HepG2 (cell line): ENCODE measurements around the gene SLC25A33. TPM values are rescaled to one million over a fixed set of nuclear protein-coding genes. Genes with fewer than 3 reads are reported as not detected.

ENCODE experiments used
- ATAC-seq: fragments of 200-7000 bp; cut with Tn5 transposase; 3 replicates; pipeline ENCODE4 v1.9.1; 2020; ENCODE audit warnings: mild to moderate bottlenecking, moderate library complexity
- Bru-seq: library from RNA; stranded (reverse); fragments of 400-500 nt; gene quantifications from one replicate; lab custom pipeline; 2021; lab: Mats Ljungman, UMichigan
- BruChase-seq, 2 experiments: library from RNA; stranded (reverse); fragments of 400-500 nt; gene quantifications; one replicate each; lab custom pipeline; 2021; lab: Mats Ljungman, UMichigan
- BruUV-seq: library from RNA; stranded (reverse); fragments of 400-500 nt; replicated peaks from 2 replicates; lab custom pipeline; 2021; lab: Mats Ljungman, UMichigan
- CTCF ChIA-PET: fragments of 300-600 bp; formaldehyde crosslinking; extraction: SDS; loops from one replicate; lab custom pipeline; 2021; ENCODE audit warnings: low total read pairs, inconsistent platforms, low intra/inter-chr PET ratio; lab: Yijun Ruan, JAX
- POLR2A ChIA-PET: fragments of 350-600 bp; sonication (Branson Sonifier 250); formaldehyde crosslinking; loops from one replicate; lab custom pipeline; 2020; ENCODE audit warnings: antibody characterized with exemption, inconsistent platforms; lab: Yijun Ruan, JAX
- DNase-seq: peaks from one replicate; pipeline ENCODE4 v3.0.0-alpha.2; 2015; ENCODE audit warnings: low spot score
- FAIRE-seq: peaks from 3 replicates; lab custom pipeline; 2011; peaks lifted over from hg19 to GRCh38; lab: Jason Lieb, UNC
- H2AFZ ChIP-seq: one replicate; pipeline ENCODE4 v1.6.1; 2011; ENCODE audit warnings: low read length, inconsistent platforms
- H3K27ac ChIP-seq: fragments of 300-600 bp; 3 replicates; pipeline ENCODE4 v1.8.0; 2011; ENCODE audit warnings: mixed run types, mild to moderate bottlenecking, mixed read lengths, low read length, inconsistent platforms; ENCODE audit not compliant: insufficient read depth; ENCODE audit errors: extremely low read length
- H3K27me3 ChIP-seq, 2 experiments: fragments of 200-600 bp in 1 of 2; 2 replicates in 1 of 2; 3 replicates in 1 of 2; pipeline versions ENCODE4 v1.6.0 to v1.8.0; 2011; ENCODE audit warnings: low read length in 2 of 2, mild to moderate bottlenecking in 2 of 2, moderate library complexity in 2 of 2, inconsistent platforms in 1 of 2; ENCODE audit not compliant: insufficient read depth in 2 of 2, control insufficient read depth in 1 of 2
- H3K36me3 ChIP-seq, 2 experiments: fragments of 200-600 bp in 1 of 2; replicated peaks in 1 of 2; 2 replicates in 1 of 2; 3 replicates in 1 of 2; pipeline versions ENCODE4 v1.5.1 to v1.8.0; 2011; ENCODE audit warnings: low read length in 2 of 2, inconsistent platforms in 1 of 2; ENCODE audit not compliant: insufficient read depth in 2 of 2, control insufficient read depth in 1 of 2
- H3K4me1 ChIP-seq: 2 replicates; pipeline ENCODE4 v1.5.1; 2012; ENCODE audit warnings: low read length, inconsistent platforms; ENCODE audit not compliant: insufficient read depth
- H3K4me2 ChIP-seq: 2 replicates; pipeline ENCODE4 v1.6.0; 2011; ENCODE audit warnings: low read depth, low read length, inconsistent platforms
- H3K4me3 ChIP-seq, 3 experiments: fragments of 200-600 bp in 1 of 3; sonication (generic), shearing (Covaris generic) in 1 of 3; replicated peaks in 1 of 3; 2 replicates each; pipeline ENCODE4 v1.5.1; 2011 to 2016; ENCODE audit warnings: low read length in 3 of 3, inconsistent platforms in 2 of 3, low read depth in 2 of 3, mild to moderate bottlenecking in 2 of 3, control low read depth in 1 of 3, mixed read lengths in 1 of 3; ENCODE audit not compliant: insufficient read depth in 1 of 3
- H3K79me2 ChIP-seq: one replicate; pipeline ENCODE4 v1.6.1; 2011; ENCODE audit warnings: low read length, inconsistent platforms; ENCODE audit not compliant: insufficient read depth
- H3K9ac ChIP-seq: 2 replicates; pipeline ENCODE4 v1.6.0; 2011; ENCODE audit warnings: mild to moderate bottlenecking, low read depth, low read length, inconsistent platforms; ENCODE audit not compliant: insufficient read depth
- H3K9me3 ChIP-seq: 2 replicates; pipeline ENCODE4 v1.5.1; 2012; ENCODE audit warnings: mild to moderate bottlenecking, low read length
- H4K20me1 ChIP-seq: 2 replicates; pipeline ENCODE4 v1.6.0; 2011; ENCODE audit warnings: inconsistent platforms, mild to moderate bottlenecking, low read length, moderate library complexity; ENCODE audit not compliant: insufficient read depth
- ARNT2 ChIP-seq: sonication (generic); formaldehyde crosslinking; IDR thresholded peaks from 2 replicates; pipeline ENCODE4 v1.8.0; 2022; ENCODE audit warnings: mild to moderate bottlenecking, low read depth, missing genetic modification reagents, moderate library complexity
- EEA1 ChIP-seq: sonication (generic); formaldehyde crosslinking; IDR thresholded peaks from 2 replicates; pipeline ENCODE4 v1.5.1; 2020; ENCODE audit warnings: mild to moderate bottlenecking, missing genetic modification reagents, borderline replicate concordance
- FLYWCH1 ChIP-seq: sonication (generic); formaldehyde crosslinking; IDR thresholded peaks from 2 replicates; pipeline ENCODE4 v1.8.1; 2023; ENCODE audit warnings: mild to moderate bottlenecking, missing genetic modification reagents
- GATA4 ChIP-seq: sonication (generic); IDR thresholded peaks from 2 replicates; pipeline ENCODE4 v1.6.1; 2016; ENCODE audit warnings: antibody characterized with exemption, low read depth, borderline replicate concordance
- HNF4A ChIP-seq: sonication (generic); formaldehyde crosslinking; IDR thresholded peaks from 2 replicates; pipeline ENCODE4 v1.4.0; 2020; ENCODE audit warnings: missing genetic modification reagents
- HNRNPLL ChIP-seq: fragments of 200-400 bp; formaldehyde crosslinking; IDR thresholded peaks from 2 replicates; pipeline ENCODE4 v1.6.1; 2017; ENCODE audit warnings: mild to moderate bottlenecking, low read depth, low read length; ENCODE audit not compliant: poor library complexity, severe bottlenecking
- HOXA3 ChIP-seq: sonication (generic); formaldehyde crosslinking; IDR thresholded peaks from 2 replicates; pipeline ENCODE4 v1.5.0; 2020; ENCODE audit warnings: missing genetic modification reagents
- HOXA9 ChIP-seq: sonication (generic); formaldehyde crosslinking; IDR thresholded peaks from 2 replicates; pipeline ENCODE4 v1.8.1; 2022; ENCODE audit warnings: missing genetic modification reagents, mild to moderate bottlenecking, moderate library complexity, borderline replicate concordance
- IRX3 ChIP-seq: sonication (generic); formaldehyde crosslinking; IDR thresholded peaks from 2 replicates; pipeline ENCODE4 v1.8.1; 2023; ENCODE audit warnings: mild to moderate bottlenecking, low read depth, missing genetic modification reagents, borderline replicate concordance
- MAZ ChIP-seq, 2 experiments: sonication (generic) in 1 of 2; formaldehyde crosslinking in 1 of 2; IDR thresholded peaks; 2 replicates each; pipeline versions ENCODE4 v1.5.0 to v1.6.1; 2012 to 2020; ENCODE audit warnings: low read depth in 2 of 2, mild to moderate bottlenecking in 2 of 2, borderline replicate concordance in 1 of 2, improper control_type of control experiment in 1 of 2, low read length in 1 of 2, missing genetic modification reagents in 1 of 2, moderate library complexity in 1 of 2
- MYC ChIP-seq: sonication (generic); formaldehyde crosslinking; IDR thresholded peaks from 2 replicates; pipeline ENCODE4 v1.9.0; 2021; ENCODE audit warnings: missing genetic modification reagents, borderline replicate concordance
- NR0B2 ChIP-seq: sonication (generic); formaldehyde crosslinking; IDR thresholded peaks from 2 replicates; pipeline ENCODE4 v1.4.0; 2020; ENCODE audit warnings: mild to moderate bottlenecking, missing genetic modification reagents
- SP5 ChIP-seq: IDR thresholded peaks from 2 replicates; pipeline ENCODE4 v1.6.1; 2016; ENCODE audit warnings: low read depth, borderline replicate concordance
- ZFP62 ChIP-seq: sonication (generic); formaldehyde crosslinking; IDR thresholded peaks from 2 replicates; pipeline ENCODE4 v1.4.0; 2020; ENCODE audit warnings: missing genetic modification reagents
- ZNF256 ChIP-seq: sonication (generic); formaldehyde crosslinking; conservative IDR thresholded peaks from 2 replicates; pipeline ENCODE4 v1.4.0; 2020; ENCODE audit warnings: missing genetic modification reagents
- ZNF570 ChIP-seq: sonication (generic); formaldehyde crosslinking; IDR thresholded peaks from 2 replicates; pipeline ENCODE4 v1.4.0; 2020; ENCODE audit warnings: mild to moderate bottlenecking, missing genetic modification reagents, borderline replicate concordance
- ZNF891 ChIP-seq: sonication (generic); formaldehyde crosslinking; IDR thresholded peaks from 2 replicates; pipeline ENCODE4 v1.5.0; 2020; ENCODE audit warnings: mild to moderate bottlenecking, missing genetic modification reagents
- WGBS: methylation state at CpG from one replicate; pipeline ENCODE4 v1.1.6; 2017; ENCODE audit warnings: low lambda C conversion rate; 5-methylcytosine and 5-hydroxymethylcytosine counted together
- in situ Hi-C: cut with HindIII; loops from 2 replicates; pipeline ENCODE4 v1.10.0; 2017; ENCODE audit warnings: low pct_unique_long_range_greater_than_20kb; ENCODE audit not compliant: extremely low pct_ligation_motif_present
- intact Hi-C: fragments of 100-400 bp; cut with micrococcal nuclease; formaldehyde crosslinking; loops from one replicate; pipeline ENCODE4 v1.10.0; 2022; ENCODE audit not compliant: unreplicated experiment
- long read RNA-seq, 2 experiments: library from RNA in 1 of 2; library from polyadenylated mRNA in 1 of 2; stranded (forward) in 1 of 2; unstranded in 1 of 2; transcript quantifications; one replicate each; pipeline ENCODE4 v2.0.0, GENCODE V29; 2019 to 2022
- polyA minus RNA-seq, 3 experiments: library from RNA; depleted of rRNA, polyadenylated mRNA; stranded (reverse); fragments of >200 nt; gene quantifications; 2 replicates each; pipeline ENCODE4 v1.2.3, GENCODE V29; 2011; ENCODE audit warnings: low replicate concordance in 1 of 3
- polyA plus RNA-seq, 8 experiments: library from polyadenylated mRNA; depleted of rRNA in 3 of 8; stranded (reverse) in 7 of 8; unstranded in 1 of 8; fragments of >200 nt; fragmentation: Illumina TruSeq in 4 of 8; extraction: Trizol in 4 of 8; gene quantifications; 2 replicates each; pipeline versions ENCODE4 v1.2.1 to v1.2.3, GENCODE V29; 2011 to 2016; ENCODE audit warnings: low read depth in 4 of 8, missing spikeins in 1 of 8, mixed read lengths in 1 of 8; ENCODE audit not compliant: insufficient read depth in 1 of 8
- total RNA-seq, 5 experiments: library from RNA; depleted of rRNA; stranded (reverse); fragments of >200 nt; fragmentation: Illumina TruSeq; extraction: Trizol; gene quantifications; 2 replicates each; pipeline ENCODE4 v1.2.3, GENCODE V29; 2016; ENCODE audit warnings: low read depth in 1 of 5

SLC25A33 gene
- 48.6 and 50.3 TPM in 2 replicates for total RNA-seq (2016; rRNA removed; fragmentation: Illumina TruSeq; extraction: Trizol)
- total RNA-seq (2016; cell fraction: cytosol; rRNA removed; fragmentation: Illumina TruSeq; extraction: Trizol; ENCODE audit: low read depth) = 154 and 160 TPM in 2 replicates
- 44.1 and 53.1 TPM in 2 replicates for total RNA-seq (2016; cell fraction: insoluble cytoplasmic fraction; rRNA removed; fragmentation: Illumina TruSeq; extraction: Trizol)
- total RNA-seq (2016; cell fraction: membrane; rRNA removed; fragmentation: Illumina TruSeq; extraction: Trizol) = 183 TPM in 2 replicates
- 22.6 and 24.9 TPM in 2 replicates for total RNA-seq (2016; cell fraction: nucleus; rRNA removed; fragmentation: Illumina TruSeq; extraction: Trizol)
- polyA plus RNA-seq (2011; rRNA removed) = 15.2 and 15.4 TPM in 2 replicates
- polyA plus RNA-seq (2011; cell fraction: cytosol; rRNA removed) = 15.2 and 20.3 TPM in 2 replicates
- polyA plus RNA-seq (2011; cell fraction: nucleus; rRNA removed) = 5.8 and 8.1 TPM in 2 replicates
- polyA plus RNA-seq (2012) = 20.1 and 21.0 TPM in 2 replicates
- 153 and 173 TPM in 2 replicates for polyA plus RNA-seq (2016; cell fraction: cytosol; fragmentation: Illumina TruSeq; extraction: Trizol; ENCODE audit: low read depth)
- polyA plus RNA-seq (2016; cell fraction: insoluble cytoplasmic fraction; fragmentation: Illumina TruSeq; extraction: Trizol; ENCODE audit: low read depth) = 42.4 and 45.4 TPM in 2 replicates
- 145 and 151 TPM in 2 replicates for polyA plus RNA-seq (2016; cell fraction: membrane; fragmentation: Illumina TruSeq; extraction: Trizol; ENCODE audit: low read depth)
- polyA plus RNA-seq (2016; cell fraction: nucleus; fragmentation: Illumina TruSeq; extraction: Trizol; ENCODE audit: insufficient read depth, low read depth) = 34.7 and 35.9 TPM in 2 replicates
- polyA minus RNA-seq (2011; rRNA and poly(A)+ RNA removed; ENCODE audit: low replicate concordance) = 5.3 and 8.8 TPM in 2 replicates
- polyA minus RNA-seq (2011; cell fraction: cytosol; rRNA and poly(A)+ RNA removed) = 11.6 and 12.6 TPM in 2 replicates
- polyA minus RNA-seq (2011; cell fraction: nucleus; rRNA and poly(A)+ RNA removed) = 10.7 and 13.2 TPM in 2 replicates
- percentile 91 among the genes with signal in this experiment for Bru-seq, nascent RNA
- percentile 86 among the genes with signal in this experiment for BruChase-seq, experiment 1, labeled RNA remaining after a 6-hour chase
- BruChase-seq, experiment 2, labeled RNA remaining after a 2-hour chase = percentile 88 among the genes with signal in this experiment
- long read RNA-seq, experiment 1, transcript SLC25A33-201 (7 exons, 3,854 nt) = major isoform, 51 of 65 reads
- long read RNA-seq, experiment 1, partial matches to known transcripts = 7 of 65 reads
- long read RNA-seq, experiment 1, other reads (novel, unspliced or antisense) = 7 of 65 reads
- long read RNA-seq, experiment 2, transcript SLC25A33-201 (7 exons, 3,854 nt) = major isoform, 150 of 208 reads
- long read RNA-seq, experiment 2, partial matches to known transcripts = 22 of 208 reads
- long read RNA-seq, experiment 2, other reads (novel, unspliced or antisense) = 36 of 208 reads

GRCh38 chr1:9539165-9539828 lies at the start of gene SLC25A33:
TSS of gene SLC25A33 (plus strand) at chr1:9539465. CDS start at chr1:9539692, 227 bp downstream.
- in situ Hi-C loops (no loop called here), intact Hi-C loops (loop anchor here (5.0 kb wide), 1 partner anchor 37 kb away; no protein-coding TSS in a partner anchor)
- ChIA-PET POLR2A (interaction anchor here (0.6 to 5.4 kb wide), 9 partner anchors 13 to 305 kb away, joined by 3 to 82 read pairs (median 6); partner anchors contain the start of gene H6PD), CTCF (no interaction called here)
- Histone ChIP-seq H2AFZ (no peak within 1 kb of the TSS), H4K20me1 (peaks cover 5% of the 10 kb centered on the region), H3K27ac (peak within 1 kb of the TSS; percentile 86), H3K79me2 (peaks cover 45% of the 10 kb centered on the region), H3K4me3 (peak within 1 kb of the TSS; percentile 76 to 97 (median 92)), H3K9me3 (no peaks in the 10 kb centered on the region; the same call in 1 of the 2 replicates), H3K4me1 (peaks cover 61% of the 10 kb centered on the region), H3K9ac (peak within 1 kb of the TSS; percentile 89), H3K27me3 (no peaks in the 10 kb centered on the region), H3K4me2 (peak within 1 kb of the TSS; percentile 85), H3K36me3 (no peaks in the 10 kb centered on the region; a peak in 1 of 5 replicates)
- FAIRE-seq = peak; percentile 89
- 0% methylated on average over 1 of the region's 92 CpGs for WGBS
- BruUV-seq = no TSS peak
- DNase-seq = peak; percentile 92
- ATAC-seq = peak; percentile 91
- TF ChIP-seq ZFP62 (no peak), ZNF256 (CRISPR knock-in tag) (no peak), NR0B2 (CRISPR knock-in tag) (peak; percentile 77; the same call in 1 of the 2 replicates), FLYWCH1 (CRISPR knock-in tag) (no peak), MYC (CRISPR knock-in tag) (peak; percentile 54), ZNF570 (no peak), EEA1 (CRISPR knock-in tag) (0 out of 2 replicates have a peak, but pooled peaks have one; percentile 12), HOXA3 (peak; percentile 52; the same call in 1 of the 2 replicates), HOXA9 (0 out of 2 replicates have a peak, but pooled peaks have one; percentile 13), SP5 (CRISPR knock-in tag) (peak; percentile 87), ARNT2 (CRISPR knock-in tag) (peak; percentile 78), HNF4A (CRISPR knock-in tag) (peak; percentile 2; the same call in 1 of the 2 replicates), ZNF891 (CRISPR knock-in tag) (0 out of 2 replicates have a peak, but pooled peaks have one; percentile 21), HNRNPLL (peak; percentile 57), GATA4 (peak; percentile 21; the same call in 1 of the 2 replicates), MAZ (IDR thresholded peaks at IDR 0.05; ENCODE audit: borderline replicate concordance, low read depth, low read length) (no peak), MAZ (CRISPR knock-in tag; IDR thresholded peaks at IDR 0.05; ENCODE audit: low read depth) (peak; percentile 81), IRX3 (peak; percentile 78)
